Astrocyte (in vitro differentiated cells and primary cell): ENCODE results near the gene C16orf95.

Experiments used
- EZH2 ChIP-seq: IDR thresholded peaks from 2 replicates; pipeline ENCODE4 v1.6.1; 2012; ENCODE audit warnings: mild to moderate bottlenecking, low read length, inconsistent platforms; ENCODE audit not compliant: insufficient read depth
- TF ChIP-seq, protein P1 (sequence below): IDR thresholded peaks from 2 replicates; pipeline ENCODE4 v1.5.1; 2011; ENCODE audit warnings: low read depth, mild to moderate bottlenecking, inconsistent platforms, low read length, moderate library complexity; ENCODE audit not compliant: insufficient read depth

DNA sequence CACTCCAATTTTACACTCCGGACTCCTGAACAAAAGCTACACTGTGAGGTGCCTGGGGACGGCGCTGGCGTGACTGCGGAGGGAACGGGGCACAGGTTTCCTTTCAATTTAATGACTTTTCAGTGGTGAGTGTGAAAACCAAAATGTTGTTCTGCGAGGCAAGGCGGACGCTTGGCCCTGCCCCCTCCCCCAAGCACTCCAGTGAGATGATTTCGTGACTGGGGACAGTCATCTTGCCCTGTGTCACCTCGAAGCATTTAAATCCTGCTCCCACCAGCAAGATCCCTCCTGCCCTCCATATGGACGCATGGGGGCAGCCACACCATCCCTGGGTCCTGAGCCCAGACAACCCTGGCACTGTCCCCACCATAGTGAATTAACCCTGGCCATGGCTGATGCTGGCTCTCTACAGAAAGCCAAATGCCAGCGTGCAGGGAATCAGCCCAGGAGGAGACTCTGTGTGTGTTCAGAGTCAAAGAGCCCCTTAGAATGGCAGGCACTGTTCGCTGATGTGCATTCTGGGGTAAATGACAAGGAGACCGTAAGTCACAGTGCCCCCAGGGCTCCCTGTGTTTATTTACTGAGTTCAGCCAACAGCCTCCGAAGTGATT lies 41.0 kb downstream of the C16orf95 start:
- TF ChIP-seq, protein P1, sequence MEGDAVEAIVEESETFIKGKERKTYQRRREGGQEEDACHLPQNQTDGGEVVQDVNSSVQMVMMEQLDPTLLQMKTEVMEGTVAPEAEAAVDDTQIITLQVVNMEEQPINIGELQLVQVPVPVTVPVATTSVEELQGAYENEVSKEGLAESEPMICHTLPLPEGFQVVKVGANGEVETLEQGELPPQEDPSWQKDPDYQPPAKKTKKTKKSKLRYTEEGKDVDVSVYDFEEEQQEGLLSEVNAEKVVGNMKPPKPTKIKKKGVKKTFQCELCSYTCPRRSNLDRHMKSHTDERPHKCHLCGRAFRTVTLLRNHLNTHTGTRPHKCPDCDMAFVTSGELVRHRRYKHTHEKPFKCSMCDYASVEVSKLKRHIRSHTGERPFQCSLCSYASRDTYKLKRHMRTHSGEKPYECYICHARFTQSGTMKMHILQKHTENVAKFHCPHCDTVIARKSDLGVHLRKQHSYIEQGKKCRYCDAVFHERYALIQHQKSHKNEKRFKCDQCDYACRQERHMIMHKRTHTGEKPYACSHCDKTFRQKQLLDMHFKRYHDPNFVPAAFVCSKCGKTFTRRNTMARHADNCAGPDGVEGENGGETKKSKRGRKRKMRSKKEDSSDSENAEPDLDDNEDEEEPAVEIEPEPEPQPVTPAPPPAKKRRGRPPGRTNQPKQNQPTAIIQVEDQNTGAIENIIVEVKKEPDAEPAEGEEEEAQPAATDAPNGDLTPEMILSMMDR = no peak
- no peak for TF ChIP-seq EZH2
